Left lobe of liver (tissue), 2 donors: ENCODE results near the gene IMMT. TPM values are rescaled to one million over a fixed set of nuclear protein-coding genes. Genes with fewer than 3 reads are reported as not detected.
A peak's percentile ranks its signal among the peaks of the same experiment; 100 is the strongest.

ENCODE experiments used
- ATAC-seq: fragments of 200-7000 bp; cut with Tn5 transposase; one replicate; pipeline ENCODE4 v1.9.1; 2020; ENCODE audit warnings: mild to moderate bottlenecking, moderate library complexity
- DNase-seq: peaks from one replicate; pipeline ENCODE4 v3.0.0-alpha.2; 2020; ENCODE audit warnings: low spot score
- total RNA-seq: library from RNA; stranded (reverse); gene quantifications from one replicate; pipeline ENCODE4 v1.2.1, GENCODE V29; 2021
- donor health status: DM: no; HTN: no; CAD: no; lungs with moderate emphysema.
- donor health status: DM: no; HTN: yes; CAD: no.

The IMMT gene
- total RNA-seq, 1 donor from 2014 or later: 50.1 TPM

DNA sequence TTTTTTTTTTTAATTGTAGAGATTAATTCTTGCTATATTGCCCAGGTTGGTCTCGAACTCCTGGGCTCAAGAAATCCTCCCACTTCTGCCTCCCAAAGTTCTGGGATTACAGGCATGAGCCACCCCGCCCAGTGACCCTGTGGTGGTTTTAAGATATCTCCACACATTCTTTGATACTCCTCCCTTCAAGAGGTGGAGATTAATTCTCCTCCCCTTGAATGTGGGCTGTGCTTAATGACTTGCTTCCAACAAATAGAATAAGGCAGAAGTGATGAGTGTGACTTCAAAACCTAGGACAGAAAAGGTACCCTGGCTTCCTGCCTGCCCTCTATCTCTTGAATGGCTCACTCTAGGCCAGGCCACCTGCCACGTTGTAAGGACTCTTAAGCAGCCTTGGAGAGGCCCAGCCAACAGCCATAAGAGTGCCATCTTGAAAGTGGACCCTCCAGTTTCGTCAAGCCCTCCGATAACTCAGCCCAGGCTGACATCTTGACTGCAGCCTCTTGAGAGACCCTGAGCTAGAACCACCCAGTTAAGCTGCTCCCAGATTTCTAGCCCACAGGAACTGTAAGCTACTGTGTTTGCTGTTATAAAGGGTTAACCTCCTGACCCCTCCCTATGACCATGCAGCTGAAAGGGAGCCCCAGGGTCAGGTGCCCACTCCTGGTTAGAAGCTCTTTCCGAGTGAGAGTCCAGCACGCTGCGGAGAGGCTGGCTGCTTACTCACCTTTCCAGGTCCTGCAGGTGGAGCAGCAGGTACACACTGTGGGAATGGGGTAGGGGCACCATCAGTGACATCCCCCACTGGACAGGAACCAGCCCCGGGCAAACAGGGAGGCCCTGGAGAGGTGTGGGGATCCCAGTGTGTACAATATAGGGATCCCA is 31.6 kb upstream of the IMMT start:
- peak; percentile 40 for DNase-seq
- ATAC-seq: no peak

DNA sequence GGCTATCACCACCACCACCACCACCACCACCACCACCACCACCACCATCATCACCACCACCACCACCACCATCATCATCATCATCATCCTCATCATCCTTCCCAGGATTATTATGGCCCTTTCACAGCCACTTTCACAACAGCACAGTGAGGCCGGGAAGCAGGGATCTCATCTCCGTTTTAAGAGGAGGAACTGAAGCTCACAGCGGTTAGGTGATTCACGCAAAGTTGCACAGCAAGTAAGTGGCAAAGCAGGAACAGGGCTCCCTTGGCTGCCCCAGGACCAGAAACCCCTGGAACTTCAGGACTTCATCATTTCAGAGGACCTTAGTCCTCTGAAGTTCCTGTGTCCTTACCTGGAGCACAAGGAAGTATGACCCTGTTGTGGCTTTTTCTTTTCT is 30.8 kb upstream of the IMMT start:
- ATAC-seq (no peak), DNase-seq (no peak)

- peak; percentile 65 for ATAC-seq
- DNase-seq: peak; percentile 43
These were observed 30.3 kb upstream of the IMMT start for GRCh38 chr2:86225581-86225980.

- ATAC-seq: no peak
- peak; percentile 21 for DNase-seq
These were observed 29.5 kb upstream of the IMMT start for GRCh38 chr2:86224645-86225355.

DNA sequence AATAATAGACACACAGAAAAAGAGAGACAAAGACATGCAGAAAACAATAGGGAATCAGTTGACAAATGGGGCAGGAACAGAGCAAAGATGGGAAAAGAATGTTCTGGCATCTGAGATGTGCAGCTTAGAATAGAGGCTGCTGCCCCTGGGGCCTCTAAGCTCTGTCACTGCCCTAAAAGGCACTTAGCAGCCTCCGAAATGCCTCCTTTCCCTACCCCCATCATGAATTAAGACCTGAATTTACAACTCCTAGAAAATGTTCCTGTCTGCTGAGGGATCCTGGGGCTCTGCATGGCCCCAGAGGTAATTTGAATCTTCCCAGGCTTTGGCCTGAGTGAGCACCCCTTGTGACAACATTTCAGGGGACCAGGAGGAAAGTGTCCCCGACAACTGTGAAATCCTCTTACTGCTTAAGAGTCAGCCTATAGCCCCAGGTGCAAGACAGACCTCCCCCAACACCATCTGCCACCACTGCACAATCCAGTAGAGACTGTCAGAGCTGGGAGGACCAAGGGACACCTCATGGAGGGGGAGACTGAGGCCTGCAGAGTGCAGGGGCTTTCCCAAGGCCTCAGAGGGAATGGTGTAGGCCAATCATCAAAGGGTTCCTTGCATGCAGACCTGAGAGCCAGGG is 28.8 kb upstream of the IMMT start:
- no peak for ATAC-seq
- no peak for DNase-seq

DNA sequence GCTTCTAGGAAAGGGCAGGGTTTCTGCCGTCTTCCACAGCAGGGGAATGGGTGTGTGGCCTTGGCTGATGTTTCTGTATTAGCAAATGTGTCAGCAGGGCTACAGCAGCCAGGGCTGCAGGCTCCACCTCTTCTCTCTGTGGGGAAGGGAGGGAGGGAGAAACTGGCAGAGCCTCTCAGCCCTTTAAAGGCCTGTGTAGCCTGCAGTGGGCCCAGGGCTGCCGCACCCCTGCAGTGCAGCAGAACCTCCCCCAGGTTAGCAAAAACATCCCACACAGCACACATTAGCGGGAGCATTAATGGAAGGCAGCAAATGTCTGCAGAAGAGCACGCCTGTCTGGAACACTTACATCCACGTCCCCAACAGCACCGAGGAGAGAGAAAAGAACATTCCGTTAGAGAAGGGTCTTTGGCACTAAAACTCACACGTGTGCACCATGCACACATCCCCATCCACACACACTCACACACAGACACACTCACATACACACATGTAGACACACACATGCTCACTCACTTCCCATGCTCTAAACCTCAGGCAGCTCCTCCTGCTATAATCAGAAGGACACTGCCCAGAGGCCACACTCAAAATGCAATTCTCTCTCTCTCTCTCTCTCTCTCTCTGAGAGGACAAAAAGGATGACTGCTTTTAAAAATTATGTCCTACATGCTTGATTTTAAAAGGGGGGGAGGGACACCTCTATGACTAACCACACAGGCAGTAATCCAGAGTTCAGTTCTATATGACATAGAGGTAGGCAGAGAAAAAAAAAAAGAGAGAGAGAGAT is 28.1 kb upstream of the IMMT start:
- ATAC-seq (peak; percentile 21), DNase-seq (peak; percentile 37)

DNA sequence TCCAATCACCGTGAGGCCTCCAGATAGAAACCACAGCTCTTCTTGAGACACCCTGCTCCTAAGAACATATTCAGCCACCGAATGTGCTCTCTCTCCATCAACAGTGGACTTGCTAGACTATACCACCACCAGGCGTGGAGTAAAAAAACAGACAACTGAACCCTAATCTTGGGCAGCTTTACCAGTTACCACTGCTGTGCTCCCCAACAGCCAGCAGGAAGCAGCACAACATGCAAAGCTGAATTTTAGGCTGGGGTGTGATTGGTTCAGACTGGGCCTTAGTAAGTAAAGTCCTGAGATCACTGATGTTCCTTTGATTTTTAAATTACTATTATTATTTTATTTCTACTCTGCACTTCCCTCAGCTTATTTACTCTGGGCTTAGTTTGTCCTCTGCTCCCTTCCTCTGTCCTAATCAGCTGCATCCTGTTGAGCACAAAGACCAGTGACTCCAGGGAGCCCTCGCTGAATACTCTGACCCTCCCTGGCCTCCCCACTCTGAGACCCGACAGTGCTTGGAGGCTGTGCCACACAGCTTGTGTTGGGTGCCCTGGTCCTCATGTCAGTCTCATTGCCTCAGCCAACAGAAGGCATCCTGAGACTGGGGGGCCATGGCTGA is 25.9 kb upstream of the IMMT start:
- ATAC-seq: peak; percentile 76
- peak; percentile 45 for DNase-seq

DNA sequence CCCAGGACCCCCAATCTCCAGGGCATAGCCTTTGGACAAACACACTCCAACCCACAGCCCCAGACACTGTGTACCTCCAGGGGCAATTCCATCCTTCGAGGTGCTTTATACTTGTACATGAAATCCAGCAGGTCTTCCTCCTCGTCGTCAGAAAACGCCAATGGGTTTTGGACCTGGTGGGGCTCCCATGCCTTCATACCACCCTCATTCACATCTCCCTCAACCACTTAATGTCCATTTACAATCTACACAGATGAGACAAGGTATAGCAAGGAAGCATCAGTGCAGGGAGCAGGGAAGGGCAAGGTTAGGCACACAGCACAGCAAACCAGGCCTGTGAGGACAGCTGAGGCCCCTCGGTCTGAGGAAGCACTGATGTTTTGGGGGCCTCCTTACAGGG is 24.6 kb upstream of the IMMT start:
- no peak for ATAC-seq
- DNase-seq: no peak

DNA sequence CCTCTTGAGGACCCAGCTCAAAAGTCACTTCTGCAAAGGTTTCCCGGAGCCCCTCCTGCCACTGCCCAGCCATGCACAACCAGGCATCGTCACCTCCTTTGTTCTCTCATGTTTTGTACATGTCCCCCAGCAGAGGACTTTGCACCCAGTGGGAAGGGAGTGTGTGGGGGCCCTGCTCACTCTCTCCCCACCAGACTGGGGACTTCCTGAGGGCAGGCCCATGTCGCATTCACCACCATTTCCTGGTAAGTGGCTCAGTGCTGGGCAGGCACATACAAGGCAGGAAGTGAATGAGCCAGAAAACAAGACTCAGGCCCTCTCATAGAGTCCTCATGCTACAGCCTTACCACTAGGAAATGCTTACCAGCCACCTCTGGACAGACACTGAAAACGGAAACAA is 22.9 kb upstream of the IMMT start:
- DNase-seq (no peak), ATAC-seq (no peak)

GRCh38 chr2:86216575-86217555 is 21.6 kb upstream of the IMMT start:
- DNase-seq (no peak), ATAC-seq (no peak)

DNA sequence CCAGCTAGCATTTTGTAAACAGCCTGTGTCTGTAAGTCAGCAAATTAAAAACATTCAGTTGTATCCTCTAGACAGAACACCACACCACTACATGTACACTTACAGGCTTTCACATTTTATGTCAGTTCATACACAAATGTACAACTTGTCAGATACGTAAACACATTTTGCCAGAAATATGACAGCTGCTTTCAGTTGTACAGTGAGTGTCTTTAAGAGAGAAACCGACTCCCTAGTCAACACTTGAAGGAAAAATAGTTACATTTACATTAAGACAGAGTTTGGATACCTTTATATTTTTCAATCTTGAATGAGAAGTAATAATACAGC is 19.2 kb upstream of the IMMT start:
- DNase-seq (no peak), ATAC-seq (no peak)

- ATAC-seq: no peak
- DNase-seq: peak; percentile 42
These were observed 18.6 kb upstream of the IMMT start for GRCh38 chr2:86213699-86214502.

GRCh38 chr2:86213056-86213455 is 17.8 kb upstream of the IMMT start:
- ATAC-seq: peak; percentile 57
- no peak for DNase-seq

GRCh38 chr2:86211796-86212188 is 16.5 kb upstream of the IMMT start:
- ATAC-seq (peak; percentile 83), DNase-seq (no peak)

- peak; percentile 31 for DNase-seq
- peak; percentile 70 for ATAC-seq
These were observed 16.0 kb upstream of the IMMT start for GRCh38 chr2:86211033-86211795.

DNA sequence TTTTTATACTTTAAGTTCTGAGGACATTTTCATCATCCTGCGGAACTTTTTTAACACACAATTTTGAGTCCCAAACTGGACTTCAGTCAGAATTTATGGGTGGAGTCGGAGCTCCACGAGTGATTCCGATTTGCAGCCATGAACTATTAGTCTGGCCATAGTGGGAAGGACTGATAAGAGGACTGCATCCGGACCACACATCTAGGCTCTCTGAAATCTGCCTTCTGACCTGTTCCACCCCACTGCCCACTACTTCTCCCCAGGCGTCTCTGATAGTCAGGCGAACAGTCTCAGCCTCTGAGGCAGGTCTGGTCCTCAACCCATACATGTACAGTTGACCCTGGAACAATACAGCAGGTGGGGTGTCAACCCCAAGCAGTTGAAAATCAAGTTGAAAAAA is 9.2 kb upstream of the IMMT start:
- ATAC-seq (no peak), DNase-seq (no peak)

DNA sequence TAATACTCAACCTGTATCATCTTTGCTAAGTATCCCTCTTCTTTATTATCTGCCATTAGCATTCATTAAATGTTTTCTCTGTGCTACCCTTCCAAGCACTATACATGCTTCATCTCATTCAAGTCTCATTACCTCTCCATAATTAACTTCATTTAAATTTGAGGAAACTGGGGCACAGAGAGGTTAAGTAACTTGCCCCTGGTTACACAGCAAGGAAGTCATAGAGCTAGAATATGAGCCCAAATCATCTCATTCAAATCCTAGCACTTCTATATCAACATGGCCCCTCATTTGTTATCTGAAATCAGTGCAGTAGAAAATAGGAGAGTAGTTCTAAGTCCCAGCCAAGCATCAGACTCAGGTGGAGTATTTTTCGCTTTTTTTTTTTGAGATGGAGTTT is 8.4 kb upstream of the IMMT start:
- no peak for DNase-seq

GRCh38 chr2:86202702-86203101 is 7.4 kb upstream of the IMMT start:
- DNase-seq (no peak), ATAC-seq (no peak)

More for the DNA sequence above, 8.4 kb upstream of the IMMT start:
- no peak for ATAC-seq
